C4-2B (cell line): ENCODE measurements around the gene DCAF5.

Experiments used
- ZFX ChIP-seq: fragments of 450-650 bp; IDR thresholded peaks from 2 replicates; pipeline ENCODE4 v1.6.1; 2017
- TF ChIP-seq, protein P1 (sequence below): fragments of 450-650 bp; conservative IDR thresholded peaks from 2 replicates; pipeline ENCODE4 v1.5.1; 2017; ENCODE audit warnings: mild to moderate bottlenecking

DNA sequence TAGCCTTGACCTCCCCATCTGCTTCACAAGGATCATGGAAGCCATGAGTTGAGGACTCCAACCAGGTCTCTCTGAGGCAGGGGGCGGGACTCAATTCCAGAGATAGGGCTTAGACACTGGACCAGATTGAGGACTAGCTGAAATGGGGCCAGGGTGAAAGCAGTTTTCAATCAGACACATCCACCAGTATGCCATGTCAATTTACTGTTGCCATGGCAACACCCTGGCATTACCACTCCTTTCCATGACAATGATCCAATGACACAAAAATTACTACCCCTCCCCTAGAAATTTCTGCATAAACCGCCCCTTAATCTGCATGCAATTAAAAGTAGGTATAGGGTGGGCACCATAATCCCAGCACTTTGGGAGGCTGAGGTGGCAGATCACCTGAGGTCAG lies 18.6 kb upstream of the DCAF5 start:
- TF ChIP-seq, protein P1, sequence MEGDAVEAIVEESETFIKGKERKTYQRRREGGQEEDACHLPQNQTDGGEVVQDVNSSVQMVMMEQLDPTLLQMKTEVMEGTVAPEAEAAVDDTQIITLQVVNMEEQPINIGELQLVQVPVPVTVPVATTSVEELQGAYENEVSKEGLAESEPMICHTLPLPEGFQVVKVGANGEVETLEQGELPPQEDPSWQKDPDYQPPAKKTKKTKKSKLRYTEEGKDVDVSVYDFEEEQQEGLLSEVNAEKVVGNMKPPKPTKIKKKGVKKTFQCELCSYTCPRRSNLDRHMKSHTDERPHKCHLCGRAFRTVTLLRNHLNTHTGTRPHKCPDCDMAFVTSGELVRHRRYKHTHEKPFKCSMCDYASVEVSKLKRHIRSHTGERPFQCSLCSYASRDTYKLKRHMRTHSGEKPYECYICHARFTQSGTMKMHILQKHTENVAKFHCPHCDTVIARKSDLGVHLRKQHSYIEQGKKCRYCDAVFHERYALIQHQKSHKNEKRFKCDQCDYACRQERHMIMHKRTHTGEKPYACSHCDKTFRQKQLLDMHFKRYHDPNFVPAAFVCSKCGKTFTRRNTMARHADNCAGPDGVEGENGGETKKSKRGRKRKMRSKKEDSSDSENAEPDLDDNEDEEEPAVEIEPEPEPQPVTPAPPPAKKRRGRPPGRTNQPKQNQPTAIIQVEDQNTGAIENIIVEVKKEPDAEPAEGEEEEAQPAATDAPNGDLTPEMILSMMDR: no peak
- TF ChIP-seq ZFX: no peak
